GM15510 (cell line): ENCODE measurements around the gene ALDH1A1.

ENCODE experiments used
- POLR2A ChIP-seq: IDR thresholded peaks from 3 replicates; pipeline ENCODE4 v1.6.1; 2011; ENCODE audit warnings: borderline replicate concordance; ENCODE audit not compliant: insufficient read length; ENCODE audit errors: extremely low read depth

ALDH1A1 gene

DNA sequence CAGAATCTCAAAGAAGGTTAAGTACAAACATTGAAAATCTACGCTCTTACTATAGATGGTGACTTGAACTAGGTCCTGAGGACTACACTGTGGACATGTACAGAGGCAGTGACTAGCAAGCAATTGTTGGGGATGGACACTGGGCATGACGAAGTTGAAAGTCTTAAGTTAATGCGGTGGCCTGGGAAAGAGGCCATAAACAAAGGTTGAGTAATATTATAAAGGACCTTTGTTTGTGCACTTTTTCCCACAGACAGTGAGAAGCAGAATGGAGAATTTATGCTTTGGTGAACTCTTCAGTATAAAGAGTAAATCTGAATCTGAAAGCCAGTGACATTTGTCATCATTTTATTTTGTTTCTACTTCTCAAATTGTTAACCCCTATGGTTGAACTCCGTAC is 15.3 kb downstream of the ALDH1A1 start:
- no peak for TF ChIP-seq POLR2A

DNA sequence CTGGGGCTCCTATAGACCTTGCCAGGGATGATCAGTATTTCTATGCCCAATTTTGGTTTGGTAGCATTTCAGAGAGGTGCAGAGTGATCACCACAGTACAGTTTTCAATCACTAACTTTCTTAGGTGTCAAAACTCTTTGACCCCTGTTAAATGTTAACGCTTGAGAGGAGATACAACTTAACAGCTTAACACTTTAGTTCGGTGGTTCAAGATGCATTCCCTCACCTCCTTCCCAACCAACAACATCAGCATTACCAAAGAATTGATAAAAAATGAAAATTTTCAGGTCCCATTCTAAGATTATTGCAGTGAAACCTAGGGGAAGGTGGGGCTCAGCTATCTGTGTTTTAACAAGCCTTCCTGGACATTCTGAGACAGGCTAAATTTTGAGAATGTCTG is 16.2 kb downstream of the ALDH1A1 start:
- no peak for TF ChIP-seq POLR2A

DNA sequence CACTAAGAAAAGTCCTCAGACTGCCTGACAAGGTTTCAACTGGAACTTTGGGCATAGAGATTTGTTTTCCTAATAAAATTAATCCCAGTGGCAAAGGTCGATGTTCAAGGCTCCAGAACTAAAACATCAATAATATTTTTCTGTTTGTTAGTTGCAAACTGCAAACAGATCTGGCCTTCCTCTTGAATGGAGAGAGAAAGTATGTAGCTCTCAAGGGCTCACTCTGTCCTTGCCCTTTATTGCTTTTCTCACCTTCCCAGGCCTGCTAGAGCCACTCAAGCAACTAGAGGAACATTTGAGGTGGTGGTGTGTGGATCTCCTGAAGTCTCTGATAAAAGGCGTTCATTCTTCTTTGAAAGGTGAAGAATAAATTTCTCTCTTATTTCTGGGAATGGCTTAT is 16.6 kb downstream of the ALDH1A1 start:
- no peak for TF ChIP-seq POLR2A

DNA sequence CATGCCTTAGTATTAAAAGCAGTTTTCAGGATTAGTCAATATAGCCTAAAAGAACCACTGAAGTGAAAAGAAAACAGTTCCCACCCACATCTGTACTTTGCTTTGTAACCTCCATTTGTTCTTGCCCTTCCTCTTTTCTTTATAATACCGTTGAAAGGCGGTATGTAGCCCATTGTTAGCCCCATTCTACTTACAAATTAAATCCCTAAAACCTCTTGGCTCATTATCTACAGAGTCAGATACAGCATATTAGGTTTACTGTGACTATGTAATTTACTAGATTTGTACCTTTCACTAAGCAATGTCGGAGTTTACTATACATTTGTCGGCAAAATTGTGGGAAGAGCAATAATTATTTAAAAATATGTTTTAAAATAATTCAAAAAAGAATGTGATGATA is 17.3 kb downstream of the ALDH1A1 start:
- no peak for TF ChIP-seq POLR2A

DNA sequence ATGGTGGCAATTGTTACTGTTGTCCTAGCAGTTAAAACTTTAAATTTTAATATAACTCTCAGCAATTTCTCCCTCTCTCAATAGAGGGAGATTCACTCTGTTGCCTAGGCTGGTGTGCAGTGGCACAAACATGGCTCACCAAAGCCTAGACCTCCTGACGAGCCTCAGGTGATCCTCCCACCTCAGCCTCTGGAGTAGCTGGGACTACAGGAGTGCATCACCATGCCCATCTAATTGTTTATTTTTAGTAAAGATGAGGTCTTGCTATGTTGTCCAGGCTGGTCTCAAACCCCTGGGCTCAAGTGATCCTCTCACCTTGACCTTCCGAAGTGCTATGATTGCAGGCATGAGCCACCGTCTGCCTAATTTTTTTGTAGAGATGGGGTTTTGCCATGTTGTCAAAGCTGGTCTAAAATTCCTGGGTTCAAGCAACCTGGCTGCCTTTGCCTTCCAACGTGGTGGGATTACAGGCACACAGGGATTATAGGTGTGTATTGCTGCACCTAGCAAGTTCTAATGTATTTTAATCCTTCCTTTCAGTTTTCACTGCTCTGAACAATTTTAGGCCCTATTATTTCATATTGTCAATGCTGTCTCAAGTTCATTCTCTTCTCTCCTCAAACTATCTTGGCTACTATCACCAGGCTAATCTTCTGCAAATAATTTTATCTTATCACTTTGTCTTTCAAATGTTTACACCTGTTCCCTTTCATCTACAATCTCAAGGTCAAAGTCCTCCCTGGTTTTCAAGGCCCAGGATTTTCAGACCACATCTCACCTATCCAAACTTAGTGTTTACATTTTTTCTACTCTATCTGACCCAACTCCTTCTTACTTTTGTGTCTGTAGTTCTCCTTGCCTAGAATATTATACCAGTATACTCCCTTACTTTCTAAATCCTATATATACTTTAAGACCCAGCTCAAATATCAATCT is 18.9 kb downstream of the ALDH1A1 start:
- TF ChIP-seq POLR2A, result no peak

DNA sequence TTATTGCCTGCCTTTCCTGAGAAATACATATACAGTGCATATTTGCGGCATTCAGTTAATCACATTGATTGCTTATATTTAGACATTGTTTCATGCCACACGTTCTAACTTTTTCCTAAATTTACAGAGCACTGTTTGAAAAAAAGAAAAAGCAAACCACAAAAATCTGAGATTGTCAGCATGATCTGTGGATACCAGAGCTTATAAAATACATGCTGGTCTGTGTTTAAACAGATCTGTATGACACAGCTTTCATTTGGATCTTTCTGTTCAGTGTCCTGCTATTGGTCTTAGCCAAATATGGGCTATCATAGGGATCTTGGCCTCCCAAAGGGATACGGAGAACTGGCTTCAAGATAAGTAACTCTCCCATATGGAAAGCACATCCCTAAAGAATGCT is 20.2 kb downstream of the ALDH1A1 start:
- no peak for TF ChIP-seq POLR2A

DNA sequence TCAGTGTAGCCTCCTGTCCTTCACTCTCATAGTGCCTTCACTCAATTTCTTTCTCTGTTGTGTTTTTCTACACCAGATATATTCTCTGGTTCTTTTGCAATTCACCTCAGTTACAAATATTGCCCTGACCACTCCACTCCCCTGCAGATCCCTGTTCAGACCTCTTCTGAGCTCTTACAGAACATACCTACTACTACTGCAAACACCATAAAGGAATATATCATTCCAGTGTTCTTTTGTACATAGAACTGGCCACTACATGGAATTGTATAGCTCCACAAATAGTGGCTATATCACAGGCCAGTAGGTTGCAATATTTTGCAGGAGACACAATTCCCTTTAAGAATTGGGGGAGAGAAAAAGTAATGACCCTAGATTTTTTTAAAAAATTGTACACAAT is 21.0 kb downstream of the ALDH1A1 start:
- no peak for TF ChIP-seq POLR2A

DNA sequence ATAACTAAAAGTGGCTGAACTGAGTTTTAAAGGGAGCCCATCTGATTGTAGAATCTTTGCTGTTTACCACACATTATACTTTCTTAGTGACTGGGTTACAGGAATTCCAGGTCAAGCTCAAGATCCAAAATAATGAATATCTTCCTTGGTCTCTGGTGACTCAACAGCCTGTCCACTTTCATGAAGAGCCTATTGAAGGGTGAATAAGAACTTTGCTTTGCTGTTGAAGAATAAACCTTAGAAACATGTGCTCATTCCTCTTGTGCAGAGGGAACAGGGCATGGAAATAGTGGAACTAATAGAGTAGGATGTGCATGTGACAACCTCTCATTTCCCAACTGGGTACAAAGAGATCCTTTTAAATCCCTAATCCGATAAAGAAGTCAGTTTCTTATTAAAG is 21.4 kb downstream of the ALDH1A1 start:
- TF ChIP-seq POLR2A, result no peak

DNA sequence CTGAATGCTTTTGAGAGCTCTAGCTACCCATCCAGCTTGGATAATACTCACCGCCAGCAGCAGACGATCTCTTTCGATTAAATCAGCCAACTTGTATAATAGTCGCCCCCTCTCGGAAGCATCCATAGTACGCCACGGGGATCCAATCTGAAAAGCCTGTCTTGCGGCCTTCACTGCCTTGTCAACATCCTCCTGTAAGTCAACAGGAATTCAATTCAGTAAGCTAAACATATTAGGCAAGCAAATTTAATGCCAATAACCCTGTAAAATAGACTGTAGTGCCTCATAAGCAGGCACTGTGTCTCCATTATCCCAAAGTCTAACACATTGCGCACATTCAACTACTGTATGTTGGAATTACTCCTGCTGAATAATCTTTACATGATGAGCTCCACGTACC is 22.0 kb downstream of the ALDH1A1 start:
- TF ChIP-seq POLR2A, result no peak

DNA sequence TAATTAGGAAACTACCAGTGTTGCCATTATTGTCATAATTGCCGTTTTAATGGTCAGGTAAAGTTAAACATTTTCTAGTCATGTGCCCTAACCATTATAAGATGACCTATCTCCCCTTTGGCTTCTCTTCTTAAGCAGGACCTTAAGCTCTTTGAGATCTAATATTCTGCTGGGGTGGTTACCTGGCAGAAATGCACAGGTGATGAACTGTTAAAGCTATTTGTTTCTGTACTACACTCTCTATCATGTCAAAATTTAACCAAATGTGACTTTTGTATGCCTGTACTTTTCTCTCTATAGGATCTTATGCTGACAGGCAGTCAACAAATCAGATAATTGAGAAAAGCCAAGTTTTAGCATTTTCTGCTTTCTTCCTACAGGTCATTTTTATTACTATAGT is 23.3 kb downstream of the ALDH1A1 start:
- no peak for TF ChIP-seq POLR2A

DNA sequence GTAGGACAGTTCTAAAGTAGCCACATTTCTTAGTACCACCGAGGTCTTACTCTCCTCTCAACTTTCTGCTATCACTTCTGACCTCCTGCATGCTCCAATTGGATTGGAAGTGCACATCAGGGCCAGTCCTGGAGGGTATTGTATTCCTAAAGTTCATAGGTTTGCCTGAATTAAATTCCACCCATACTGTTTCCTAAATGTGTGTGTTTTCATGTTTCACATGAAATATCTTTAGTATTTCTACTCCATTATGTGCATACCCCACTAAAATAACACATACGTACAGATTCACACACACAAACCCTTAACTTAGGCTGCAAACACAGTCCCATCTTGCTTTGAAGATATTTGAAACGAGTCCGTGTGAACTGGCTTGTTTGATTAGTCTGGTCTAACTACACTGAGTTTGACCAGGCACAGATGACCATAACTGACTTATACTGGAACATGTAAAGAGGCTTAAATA is 24.8 kb downstream of the ALDH1A1 start:
- TF ChIP-seq POLR2A, result no peak

DNA sequence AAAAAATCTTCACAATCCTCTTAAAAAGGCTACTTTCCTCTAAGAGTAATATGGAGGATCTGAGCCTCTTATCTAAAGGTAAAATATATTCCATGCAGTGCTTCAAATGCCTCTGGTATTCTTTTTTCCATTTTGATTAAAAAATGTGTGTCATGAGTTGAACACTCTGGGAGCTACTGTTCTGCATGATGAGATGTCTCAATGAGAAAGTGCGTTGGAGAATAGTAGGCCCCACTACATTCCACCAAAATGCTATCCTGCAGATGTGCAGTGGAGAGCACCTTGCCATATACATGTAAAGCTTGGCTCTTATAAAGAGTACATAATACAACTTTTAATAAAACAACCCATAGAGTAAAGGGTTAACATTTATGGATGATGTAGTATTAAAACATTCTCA is 26.3 kb downstream of the ALDH1A1 start:
- no peak for TF ChIP-seq POLR2A

DNA sequence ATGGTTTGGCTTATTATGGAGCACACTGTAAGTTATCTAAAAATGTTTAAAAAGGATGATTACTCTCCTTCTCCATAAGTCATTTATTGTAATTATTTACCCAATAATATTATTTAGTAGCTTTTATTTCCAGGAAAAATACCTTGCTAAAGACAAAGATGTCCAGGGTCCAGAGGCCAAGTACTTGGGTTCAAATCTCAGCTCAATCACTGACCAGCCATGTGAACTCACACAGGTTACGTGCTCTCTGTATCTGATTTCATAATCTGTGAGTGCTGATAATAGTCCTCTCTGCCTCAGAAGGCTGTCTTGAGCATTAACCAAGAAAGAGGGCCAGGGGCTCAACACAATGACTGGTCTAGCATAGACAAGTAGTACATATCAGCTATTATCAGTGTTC is 27.0 kb downstream of the ALDH1A1 start:
- no peak for TF ChIP-seq POLR2A

DNA sequence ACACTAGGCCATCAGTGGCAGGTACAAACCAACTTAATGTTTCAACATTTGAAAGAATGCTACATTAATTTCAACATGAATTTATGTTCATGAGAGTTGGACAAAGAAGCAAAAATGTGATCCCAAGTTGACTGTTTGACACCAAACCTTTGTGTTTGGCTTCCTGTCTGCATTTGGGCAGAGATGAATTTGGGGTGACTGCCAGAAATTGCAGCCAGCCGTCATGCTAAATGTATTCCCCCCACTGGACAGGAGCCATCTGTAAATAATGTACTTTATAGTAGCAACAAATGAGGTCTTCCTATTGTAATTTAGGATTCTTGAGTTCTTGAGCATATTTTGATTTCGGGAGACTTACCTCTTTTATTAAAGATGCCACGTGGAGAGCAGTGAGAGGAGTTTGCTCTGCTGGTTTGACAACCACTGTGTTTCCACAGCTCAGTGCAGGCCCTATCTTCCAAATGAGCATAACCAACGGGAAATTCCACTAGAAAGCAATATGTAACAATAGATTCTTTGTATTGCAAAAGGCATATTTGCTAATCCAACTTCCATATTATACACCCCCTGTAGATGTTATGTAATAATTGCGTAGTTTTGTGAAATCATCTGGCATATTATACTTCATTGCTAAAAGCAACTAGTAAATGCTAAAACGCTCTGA is 27.6 kb downstream of the ALDH1A1 start:
- TF ChIP-seq POLR2A, result no peak

DNA sequence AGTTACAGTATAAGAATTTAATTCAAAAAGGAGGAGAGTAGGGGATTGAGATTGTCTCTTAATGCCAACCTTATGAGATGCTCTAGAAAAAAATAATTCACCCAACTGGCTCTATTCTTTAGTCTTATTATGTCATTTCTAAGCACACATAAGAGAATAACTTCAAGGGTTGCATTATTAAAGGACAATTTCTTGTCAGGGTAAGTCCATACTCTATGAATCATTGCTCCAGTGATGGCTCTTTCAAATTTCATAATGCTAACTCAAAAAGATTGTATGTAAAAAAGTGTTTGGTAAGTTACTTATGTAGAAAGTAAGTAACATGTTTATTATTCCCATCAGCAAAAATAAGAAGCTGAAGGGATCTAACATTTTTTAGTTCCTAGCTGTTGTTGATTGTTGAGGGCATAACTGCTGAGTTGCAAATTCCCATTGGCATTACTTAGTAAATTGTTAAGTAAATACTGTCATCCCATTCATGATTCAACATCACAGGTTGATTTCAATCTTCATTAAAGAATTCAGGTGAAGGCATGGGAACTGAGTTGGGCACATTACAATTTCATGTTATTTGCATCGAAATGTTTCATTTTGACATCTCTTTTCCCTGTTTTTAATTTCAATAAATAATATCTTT is 28.6 kb downstream of the ALDH1A1 start:
- no peak for TF ChIP-seq POLR2A
